A673 (cell line): Measurements from ENCODE around the gene UBIAD1. TPM values are rescaled to one million over a fixed set of nuclear protein-coding genes. Genes with fewer than 3 reads are reported as not detected.

ENCODE experiments used
- BruUV-seq: library from RNA; stranded (reverse); fragments of 400-500 nt; replicated peaks from 2 replicates; lab custom pipeline; 2021; lab: Mats Ljungman, UMichigan
- CTCF ChIA-PET: fragments of 300-600 bp; sonication (Branson Sonifier 250); formaldehyde crosslinking; loops from one replicate; lab custom pipeline; 2022; ENCODE audit warnings: antibody characterized with exemption; lab: Charles Lee
- POLR2A ChIA-PET: fragments of 300-600 bp; sonication (Branson Sonifier 250); formaldehyde crosslinking; loops from one replicate; lab custom pipeline; 2022; ENCODE audit warnings: antibody characterized with exemption; ENCODE audit not compliant: low non-redundant PET; lab: Charles Lee
- DNase-seq: peaks from one replicate; pipeline ENCODE4 v3.0.0-alpha.2; 2015; ENCODE audit warnings: low spot score
- H3K27ac ChIP-seq: fragments of 200-600 bp; sonication (generic); 2 replicates; pipeline ENCODE4 v1.5.1; 2016; ENCODE audit warnings: mixed run types, low read depth, mild to moderate bottlenecking, mixed read lengths, antibody characterized with exemption, low read length; ENCODE audit not compliant: poor library complexity, severe bottlenecking
- H3K27me3 ChIP-seq: fragments of 200-600 bp; sonication (generic); replicated peaks from 2 replicates; pipeline ENCODE4 v1.6.1; 2017; ENCODE audit warnings: mixed run types, low read depth, mild to moderate bottlenecking, mixed read lengths, antibody characterized with exemption, low read length; ENCODE audit not compliant: insufficient read depth, poor library complexity
- H3K36me3 ChIP-seq: fragments of 200-600 bp; sonication (generic); 2 replicates; pipeline ENCODE4 v1.6.1; 2016; ENCODE audit warnings: mixed run types, mild to moderate bottlenecking, mixed read lengths, antibody characterized with exemption, low read length; ENCODE audit not compliant: insufficient read depth, poor library complexity, severe bottlenecking
- H3K4me1 ChIP-seq: fragments of 200-600 bp; sonication (generic); 2 replicates; pipeline ENCODE4 v1.6.1; 2017; ENCODE audit warnings: mixed run types, mild to moderate bottlenecking, mixed read lengths, antibody characterized with exemption, low read length; ENCODE audit not compliant: insufficient read depth, poor library complexity, severe bottlenecking
- H3K4me3 ChIP-seq: fragments of 200-600 bp; sonication (generic); 2 replicates; pipeline ENCODE4 v1.5.1; 2016; ENCODE audit warnings: low read depth, mixed run types, mild to moderate bottlenecking, mixed read lengths, low read length; ENCODE audit not compliant: poor library complexity, severe bottlenecking
- H3K9me3 ChIP-seq: fragments of 200-600 bp; sonication (generic); 2 replicates; pipeline ENCODE4 v1.6.1; 2016; ENCODE audit warnings: mixed run types, low read depth, mild to moderate bottlenecking, mixed read lengths, antibody characterized with exemption, low read length; ENCODE audit not compliant: poor library complexity, severe bottlenecking
- CTCF ChIP-seq: fragments of 300-800, 200-600 bp; sonication (generic); conservative IDR thresholded peaks from 2 replicates; pipeline ENCODE4 v1.5.1; 2017; ENCODE audit warnings: low read depth, mild to moderate bottlenecking, antibody characterized with exemption, low read length, moderate library complexity, mixed read lengths
- EZH2 ChIP-seq: fragments of 200-600 bp; sonication (generic); IDR thresholded peaks from 2 replicates; pipeline ENCODE4 v1.6.1; 2017; ENCODE audit warnings: borderline replicate concordance, low read depth, mild to moderate bottlenecking, mixed read lengths, antibody characterized with exemption, low read length; ENCODE audit not compliant: poor library complexity, severe bottlenecking
- intact Hi-C: fragments of 100-400 bp; cut with micrococcal nuclease; formaldehyde crosslinking; loops from one replicate; pipeline ENCODE4 v1.10.0; 2022; ENCODE audit not compliant: unreplicated experiment
- total RNA-seq: library from RNA; stranded (reverse); gene quantifications from 2 replicates; pipeline ENCODE4 v1.2.3, GENCODE V29; 2021

UBIAD1 gene
- total RNA-seq, 1 experiment from 2014 or later, result 19.6 TPM

- BruUV-seq, result no TSS peak
- H3K9me3 ChIP-seq, result no peaks in the 10 kb centered on the region
- no peak overlapping the region for H3K27ac ChIP-seq
- peaks cover 8% of the 10 kb centered on the region for H3K27me3 ChIP-seq
- DNase-seq, result no peak
- POLR2A ChIA-PET, result no interaction called here
- TF ChIP-seq CTCF (no peak), EZH2 (no peak)
- H3K4me1 ChIP-seq, result no peaks in the 10 kb centered on the region
- H3K4me3 ChIP-seq, result no peak overlapping the region
- no peaks in the 10 kb centered on the region for H3K36me3 ChIP-seq
- intact Hi-C loops, result no loop called here
- CTCF ChIA-PET, result no interaction called here
Measured at GRCh38 chr1:11328444-11328843, 55.4 kb downstream of the UBIAD1 start.

GRCh38 chr1:11330411-11330810 lies 57.4 kb downstream of the UBIAD1 start:
- intact Hi-C loops, result no loop called here
- DNase-seq, result no peak
- no peaks in the 10 kb centered on the region for H3K27me3 ChIP-seq
- H3K36me3 ChIP-seq, result no peaks in the 10 kb centered on the region
- no TSS peak for BruUV-seq
- no peak overlapping the region for H3K4me3 ChIP-seq
- H3K9me3 ChIP-seq, result no peaks in the 10 kb centered on the region
- no peak overlapping the region for H3K27ac ChIP-seq
- no peak for TF ChIP-seq EZH2
- no peak for TF ChIP-seq CTCF
- CTCF ChIA-PET, result no interaction called here
- POLR2A ChIA-PET, result interaction anchor here (0.7 kb wide), 1 partner anchor 41 kb away, joined by 4 read pairs; no protein-coding TSS in a partner anchor
- no peaks in the 10 kb centered on the region for H3K4me1 ChIP-seq

GRCh38 chr1:11331036-11331944 lies 58.3 kb downstream of the UBIAD1 start:
- Histone ChIP-seq H3K27me3 (no peaks in the 10 kb centered on the region), H3K4me1 (no peaks in the 10 kb centered on the region), H3K9me3 (no peaks in the 10 kb centered on the region), H3K4me3 (no peak overlapping the region), H3K36me3 (no peaks in the 10 kb centered on the region), H3K27ac (no peak overlapping the region)
- intact Hi-C loops, result no loop called here
- CTCF ChIA-PET, result no interaction called here
- TF ChIP-seq CTCF (no peak), EZH2 (no peak)
- no TSS peak for BruUV-seq
- DNase-seq, result no peak
- POLR2A ChIA-PET, result interaction anchor here (0.7 kb wide), 1 partner anchor 42 kb away, joined by 4 read pairs; no protein-coding TSS in a partner anchor
